ENCODE measurements around the gene ITPR2. TPM values are rescaled to one million over a fixed set of nuclear protein-coding genes. Genes with fewer than 3 reads are reported as not detected.

ITPR2 gene
- total RNA-seq, 6 experiments from 2014 or later, result 6.9 to 8.4 (median 7.6) TPM

DNA sequence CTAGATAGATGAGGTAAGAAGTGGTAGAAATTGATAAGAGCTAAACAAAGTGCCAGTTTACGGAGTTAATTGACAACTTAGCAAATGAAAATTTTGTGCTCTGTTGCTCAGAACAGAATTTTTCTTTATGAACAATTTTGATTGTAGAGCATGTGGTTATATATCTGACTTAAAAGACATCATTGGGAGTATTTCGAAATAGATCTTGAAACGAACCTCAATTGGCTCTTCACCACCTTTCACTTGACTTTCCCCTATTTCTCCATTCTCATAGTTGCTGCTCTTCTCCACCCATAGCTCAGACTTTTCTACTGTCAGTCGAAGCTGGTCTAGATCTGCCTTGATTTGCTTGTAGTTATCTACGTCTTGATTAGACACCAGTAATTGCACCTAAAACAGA is 212.1 kb downstream of the ITPR2 start:
- Mint-ChIP-seq H3K9me3 (no peaks in the 10 kb centered on the region), H3K27me3 (ENCODE audit: insufficient read depth) (no peaks in the 10 kb centered on the region; the same call in 1 of the 2 replicates), H3K27ac (no peak overlapping the region), H3K4me1 (ENCODE audit: low read depth) (no peaks in the 10 kb centered on the region), H3K4me3 (no peak overlapping the region), H3K36me3 (ENCODE audit: low read depth) (no peaks in the 10 kb centered on the region)
- TF ChIP-seq, protein P1, sequence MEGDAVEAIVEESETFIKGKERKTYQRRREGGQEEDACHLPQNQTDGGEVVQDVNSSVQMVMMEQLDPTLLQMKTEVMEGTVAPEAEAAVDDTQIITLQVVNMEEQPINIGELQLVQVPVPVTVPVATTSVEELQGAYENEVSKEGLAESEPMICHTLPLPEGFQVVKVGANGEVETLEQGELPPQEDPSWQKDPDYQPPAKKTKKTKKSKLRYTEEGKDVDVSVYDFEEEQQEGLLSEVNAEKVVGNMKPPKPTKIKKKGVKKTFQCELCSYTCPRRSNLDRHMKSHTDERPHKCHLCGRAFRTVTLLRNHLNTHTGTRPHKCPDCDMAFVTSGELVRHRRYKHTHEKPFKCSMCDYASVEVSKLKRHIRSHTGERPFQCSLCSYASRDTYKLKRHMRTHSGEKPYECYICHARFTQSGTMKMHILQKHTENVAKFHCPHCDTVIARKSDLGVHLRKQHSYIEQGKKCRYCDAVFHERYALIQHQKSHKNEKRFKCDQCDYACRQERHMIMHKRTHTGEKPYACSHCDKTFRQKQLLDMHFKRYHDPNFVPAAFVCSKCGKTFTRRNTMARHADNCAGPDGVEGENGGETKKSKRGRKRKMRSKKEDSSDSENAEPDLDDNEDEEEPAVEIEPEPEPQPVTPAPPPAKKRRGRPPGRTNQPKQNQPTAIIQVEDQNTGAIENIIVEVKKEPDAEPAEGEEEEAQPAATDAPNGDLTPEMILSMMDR (IDR thresholded peaks at IDR 0.05), result no peak
- no peak for DNase-seq

DNA sequence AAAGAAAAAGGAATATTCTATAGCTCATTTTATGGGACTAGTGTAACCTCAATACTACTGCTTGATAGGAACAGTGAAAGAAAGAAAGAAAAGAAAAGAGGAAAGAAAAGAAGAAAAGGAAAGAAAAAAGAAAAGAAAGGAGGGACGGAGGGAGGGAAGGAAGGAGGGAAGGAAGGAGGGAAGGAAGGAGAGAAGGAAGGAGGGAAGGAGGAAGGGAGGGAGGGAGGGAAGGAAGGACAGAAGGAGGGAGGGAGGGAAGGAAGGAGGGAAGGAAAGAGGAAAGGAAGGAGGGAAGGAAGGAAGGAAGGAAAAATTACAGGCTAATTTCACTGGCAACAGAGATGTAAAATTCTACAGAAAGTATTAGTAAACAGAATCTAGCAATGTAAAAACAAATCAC is 215.5 kb downstream of the ITPR2 start:
- H3K27ac Mint-ChIP-seq, result no peak overlapping the region
- TF ChIP-seq, protein P1 (IDR thresholded peaks at IDR 0.05), result no peak
- H3K36me3 Mint-ChIP-seq (ENCODE audit: low read depth), result no peaks in the 10 kb centered on the region
- H3K4me1 Mint-ChIP-seq (ENCODE audit: low read depth), result no peaks in the 10 kb centered on the region
- no peaks in the 10 kb centered on the region for H3K9me3 Mint-ChIP-seq
- no peak overlapping the region for H3K4me3 Mint-ChIP-seq
- DNase-seq, result no peak
- no peaks in the 10 kb centered on the region; the same call in 1 of the 2 replicates for H3K27me3 Mint-ChIP-seq (ENCODE audit: insufficient read depth)

DNA sequence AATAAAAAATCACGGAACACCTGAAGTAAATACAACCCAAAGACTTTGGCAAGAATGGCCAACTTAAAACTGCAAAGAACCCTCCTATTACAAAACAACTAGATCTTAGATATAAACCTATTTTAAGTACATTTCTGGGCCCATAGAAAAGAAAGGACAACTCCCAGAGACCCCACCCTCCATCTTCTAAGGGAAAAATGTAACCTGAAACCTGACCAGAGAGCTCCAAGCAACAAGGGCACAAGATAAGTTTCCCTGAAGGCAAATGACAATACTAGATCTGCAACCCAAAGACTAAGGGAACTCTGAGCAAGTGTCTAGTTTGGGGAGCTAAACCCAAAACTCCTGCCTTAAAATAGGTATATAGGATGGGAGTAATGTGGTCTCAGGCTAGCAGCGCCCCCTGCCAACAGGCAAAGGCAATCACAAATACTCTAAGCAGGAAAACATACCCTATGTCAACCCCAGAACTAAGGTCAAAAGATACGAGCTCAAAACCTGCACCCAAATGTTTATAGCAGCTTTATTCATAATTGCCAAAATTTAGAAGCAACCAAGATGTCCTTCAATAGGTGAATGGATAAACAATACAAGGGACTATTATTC is 218.9 kb downstream of the ITPR2 start:
- TF ChIP-seq, protein P1 (IDR thresholded peaks at IDR 0.05), result peak; percentile 77
- no peak for DNase-seq
- no peak overlapping the region for H3K27ac Mint-ChIP-seq
- H3K36me3 Mint-ChIP-seq (ENCODE audit: low read depth), result no peaks in the 10 kb centered on the region
- no peak overlapping the region for H3K4me3 Mint-ChIP-seq
- no peaks in the 10 kb centered on the region for H3K4me1 Mint-ChIP-seq (ENCODE audit: low read depth)
- no peaks in the 10 kb centered on the region for H3K9me3 Mint-ChIP-seq
- H3K27me3 Mint-ChIP-seq (ENCODE audit: insufficient read depth), result no peaks in the 10 kb centered on the region; the same call in 1 of the 2 replicates

DNA sequence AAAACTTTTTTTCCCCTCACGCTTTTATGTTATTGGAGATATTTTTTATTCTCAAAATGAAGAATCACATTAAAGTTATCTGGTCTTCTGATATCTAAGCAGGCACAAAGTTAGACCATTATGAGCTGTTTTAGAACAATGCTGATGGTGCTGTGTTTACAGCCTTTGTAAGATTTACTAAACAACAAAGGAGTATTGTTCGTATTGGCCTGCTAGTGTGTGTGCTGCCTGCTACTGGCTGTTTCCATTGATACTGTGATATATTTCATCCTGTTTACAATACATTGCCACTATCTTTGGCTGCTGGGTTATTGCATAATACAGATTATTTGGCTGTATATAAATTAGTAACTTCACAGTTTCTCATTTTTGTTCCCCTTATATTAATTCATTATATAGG is 220.8 kb downstream of the ITPR2 start:
- H3K4me1 Mint-ChIP-seq (ENCODE audit: low read depth), result no peaks in the 10 kb centered on the region
- H3K27me3 Mint-ChIP-seq (ENCODE audit: insufficient read depth), result no peaks in the 10 kb centered on the region
- no peak overlapping the region for H3K27ac Mint-ChIP-seq
- TF ChIP-seq, protein P1 (IDR thresholded peaks at IDR 0.05), result no peak
- DNase-seq, result no peak
- no peaks in the 10 kb centered on the region for H3K36me3 Mint-ChIP-seq (ENCODE audit: low read depth)
- no peak overlapping the region for H3K4me3 Mint-ChIP-seq
- no peaks in the 10 kb centered on the region for H3K9me3 Mint-ChIP-seq

DNA sequence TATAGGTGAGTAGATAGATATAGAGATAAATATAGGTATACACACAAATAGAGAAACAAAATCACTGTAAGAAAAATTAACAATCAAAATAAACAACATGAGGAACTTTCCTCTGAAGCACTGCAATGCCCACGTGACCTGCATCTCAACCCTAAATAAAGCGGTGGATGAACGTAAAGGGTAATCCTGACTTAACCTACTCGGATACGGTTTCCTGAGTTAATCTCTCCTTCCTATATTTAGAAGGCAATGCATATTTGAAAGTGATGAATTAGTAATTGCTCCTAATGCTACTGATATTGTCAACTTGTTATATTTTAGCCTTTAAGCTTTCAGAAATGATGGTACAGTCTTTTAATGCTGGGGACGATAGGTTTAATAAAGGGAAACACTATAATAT is 221.4 kb downstream of the ITPR2 start:
- no peak overlapping the region for H3K4me3 Mint-ChIP-seq
- no peaks in the 10 kb centered on the region for H3K4me1 Mint-ChIP-seq (ENCODE audit: low read depth)
- H3K27me3 Mint-ChIP-seq (ENCODE audit: insufficient read depth), result no peaks in the 10 kb centered on the region
- no peak for DNase-seq
- no peaks in the 10 kb centered on the region for H3K36me3 Mint-ChIP-seq (ENCODE audit: low read depth)
- TF ChIP-seq, protein P1 (IDR thresholded peaks at IDR 0.05), result no peak
- H3K9me3 Mint-ChIP-seq, result no peaks in the 10 kb centered on the region
- no peak overlapping the region for H3K27ac Mint-ChIP-seq

All from HFFc6 (cell line).